Activated T-cell treated with anti-CD3 and anti-CD28 coated beads for 48 hours (primary cell): ENCODE data around the gene USP3.
"Not testable (repeated sequence)": the region's sequence is repeated elsewhere in the genome, so short reads cannot be mapped to it uniquely, and the experiment has no call there.

Experiments
- DNase-seq: peaks from one replicate; pipeline ENCODE4 v3.0.0-alpha.2; 2020; ENCODE audit warnings: low read depth

Gene USP3

DNA sequence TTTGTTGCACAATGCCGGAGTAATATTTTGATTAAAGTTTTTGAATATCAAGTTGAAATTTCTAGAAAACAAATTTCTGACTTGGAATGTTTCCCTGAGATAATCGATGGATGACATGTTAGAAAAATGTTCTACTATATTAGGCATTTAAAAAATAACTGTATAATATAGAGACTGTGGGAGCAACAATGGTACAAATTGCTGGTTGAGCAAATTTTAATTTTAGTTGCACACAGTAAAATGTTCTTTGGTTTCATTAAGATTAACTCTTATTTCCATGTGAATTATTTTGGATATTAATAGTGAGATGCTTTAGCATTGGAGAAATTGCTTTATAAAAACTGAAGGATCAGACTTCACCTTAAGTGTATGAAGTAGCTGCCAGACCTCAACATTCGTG, 9.3 kb downstream of the USP3 start:
- DNase-seq = no peak

DNA sequence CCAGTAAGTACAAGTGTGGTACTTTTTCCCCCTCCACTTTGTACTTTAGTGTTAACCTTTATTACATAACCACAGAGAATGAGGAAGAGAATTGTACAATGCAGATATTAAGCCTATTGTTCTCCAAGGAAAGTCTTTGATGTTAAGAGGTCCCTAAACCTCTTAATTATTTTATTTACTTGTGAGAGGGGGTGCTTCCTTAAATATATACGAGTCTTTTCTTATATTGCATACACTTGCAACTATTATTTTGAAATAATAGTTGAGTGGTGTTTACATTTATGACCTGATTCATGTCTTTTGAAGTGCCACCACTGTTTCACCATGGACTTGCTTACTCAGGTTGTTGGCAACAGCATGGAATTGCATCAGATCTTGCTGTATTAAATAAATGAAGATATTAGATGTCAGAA, 10.1 kb downstream of the USP3 start:
- no peak for DNase-seq

DNA sequence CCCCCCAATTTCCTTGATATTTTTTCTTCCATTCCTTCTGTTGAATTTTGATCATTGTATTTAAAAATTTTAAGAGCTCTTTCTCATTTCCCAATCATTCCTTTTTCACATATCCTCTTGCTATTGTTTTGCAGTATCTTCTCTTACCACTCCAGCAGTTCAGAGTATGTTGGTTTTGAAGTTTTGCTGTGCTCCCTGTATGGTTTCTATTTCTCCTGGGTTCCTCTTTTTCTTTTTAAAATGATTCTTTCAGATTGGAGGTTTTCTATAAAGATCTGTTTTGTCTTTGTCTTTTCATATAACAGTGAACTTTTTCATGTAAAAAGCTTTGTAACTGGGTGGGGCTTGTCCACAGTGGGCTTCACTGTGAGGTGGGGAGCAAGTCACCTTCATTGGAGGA, 12.8 kb downstream of the USP3 start:
- DNase-seq = no peak

DNA sequence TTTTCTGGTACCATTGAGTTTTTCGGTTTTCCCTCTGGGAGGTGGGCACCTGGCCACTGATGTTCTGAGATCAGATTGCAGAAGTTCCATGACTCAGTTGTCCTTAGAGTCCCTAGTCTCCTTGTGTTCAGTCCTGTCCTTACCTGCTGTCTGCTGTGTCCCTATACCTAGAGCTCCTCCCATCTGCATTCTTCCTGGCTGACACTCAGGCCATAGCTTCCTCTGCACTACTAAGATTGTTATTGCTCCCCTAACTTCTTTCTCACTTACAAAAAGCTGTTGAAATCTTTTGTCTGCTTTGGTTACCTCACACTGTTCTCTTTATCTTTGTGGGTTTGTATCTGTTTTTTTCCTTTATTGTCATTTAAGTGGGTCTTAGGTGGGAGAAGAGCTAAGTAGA, 13.2 kb downstream of the USP3 start:
- no peak for DNase-seq

DNA sequence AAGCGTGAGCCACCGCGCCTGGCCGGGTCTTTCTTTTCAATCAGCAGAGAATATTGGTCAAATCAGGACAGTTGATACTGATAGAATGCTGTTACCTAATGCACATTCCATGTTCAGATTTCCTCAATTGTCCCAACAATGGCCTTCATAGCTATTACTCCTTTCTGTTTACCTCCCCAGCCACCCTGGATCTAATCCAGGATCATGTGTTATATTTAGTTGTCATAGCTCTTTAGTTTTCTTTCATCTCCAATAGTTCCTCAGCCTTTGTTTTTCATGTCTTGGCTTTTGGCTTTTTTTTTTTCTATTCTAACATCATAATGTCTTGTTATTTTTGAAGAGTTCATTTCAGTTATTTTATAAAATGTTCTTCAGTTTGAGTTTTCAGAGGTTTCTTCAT, 14.6 kb downstream of the USP3 start:
- DNase-seq = no peak

DNA sequence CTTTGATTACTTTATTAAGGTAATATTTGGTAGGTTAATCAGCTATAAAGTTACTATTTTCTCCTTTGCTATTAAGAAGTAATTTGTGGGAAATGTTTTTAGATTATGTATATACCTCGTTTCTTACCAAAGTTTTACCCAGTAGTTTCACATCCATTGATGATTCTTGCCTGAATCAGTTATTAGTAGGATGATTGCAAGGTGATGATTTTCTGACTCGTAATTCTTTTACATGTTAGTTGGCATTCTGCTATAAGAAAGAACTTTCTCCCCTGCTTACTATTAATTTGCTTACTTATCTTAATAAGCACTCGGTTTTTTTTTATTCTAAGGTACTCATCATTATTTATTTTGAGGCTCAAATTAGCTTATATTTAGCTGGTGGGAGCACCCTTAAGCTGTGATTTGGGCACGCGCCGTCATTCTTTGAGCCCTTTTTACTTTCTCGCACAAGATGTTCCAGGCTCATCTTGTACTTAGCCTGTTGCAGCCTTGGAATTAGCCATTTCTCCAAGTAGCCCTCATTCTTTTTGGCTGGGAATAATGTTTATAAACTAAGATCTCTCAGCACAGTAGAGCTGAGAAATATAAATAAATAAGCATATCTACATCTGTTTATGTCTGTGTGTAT, 15.3 kb downstream of the USP3 start:
- no peak for DNase-seq

DNA sequence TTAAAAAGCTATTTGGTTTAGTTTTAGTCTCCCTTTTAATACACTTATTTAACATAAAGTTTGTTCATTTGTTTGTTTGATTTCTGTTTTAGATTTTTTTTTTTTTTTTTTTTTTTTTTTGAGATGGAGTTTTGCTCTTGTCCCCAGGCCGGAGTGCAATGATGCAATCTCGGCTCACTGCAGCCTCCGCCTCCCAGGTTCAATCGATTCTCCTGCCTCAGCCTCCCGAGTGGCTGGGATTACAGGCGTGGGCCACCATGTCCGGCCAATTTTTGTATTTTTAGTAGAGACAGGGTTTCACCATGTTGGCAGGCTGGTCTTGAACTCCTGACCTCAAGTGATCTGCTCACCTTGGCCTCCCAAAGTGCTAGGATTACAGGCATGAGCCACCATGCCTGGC, 16.1 kb downstream of the USP3 start:
- not testable (repeated sequence) for DNase-seq

DNA sequence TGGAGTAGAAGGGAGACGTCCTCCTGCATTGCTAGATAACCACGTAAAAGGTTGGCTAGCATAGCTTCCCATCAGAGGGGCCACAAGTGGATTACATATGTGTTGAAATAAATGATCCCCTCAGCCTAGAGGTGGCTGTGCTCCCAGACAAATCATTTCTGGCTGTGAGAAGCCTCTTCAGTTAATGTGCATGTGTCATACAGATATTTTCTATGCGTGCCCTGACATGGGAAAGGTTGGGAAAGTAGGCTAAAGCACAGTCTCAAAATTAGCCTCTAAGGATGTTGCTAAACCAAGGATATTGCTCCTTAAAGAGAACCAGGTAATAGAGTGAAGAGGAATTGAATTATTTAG, 17.8 kb downstream of the USP3 start:
- no peak for DNase-seq

DNA sequence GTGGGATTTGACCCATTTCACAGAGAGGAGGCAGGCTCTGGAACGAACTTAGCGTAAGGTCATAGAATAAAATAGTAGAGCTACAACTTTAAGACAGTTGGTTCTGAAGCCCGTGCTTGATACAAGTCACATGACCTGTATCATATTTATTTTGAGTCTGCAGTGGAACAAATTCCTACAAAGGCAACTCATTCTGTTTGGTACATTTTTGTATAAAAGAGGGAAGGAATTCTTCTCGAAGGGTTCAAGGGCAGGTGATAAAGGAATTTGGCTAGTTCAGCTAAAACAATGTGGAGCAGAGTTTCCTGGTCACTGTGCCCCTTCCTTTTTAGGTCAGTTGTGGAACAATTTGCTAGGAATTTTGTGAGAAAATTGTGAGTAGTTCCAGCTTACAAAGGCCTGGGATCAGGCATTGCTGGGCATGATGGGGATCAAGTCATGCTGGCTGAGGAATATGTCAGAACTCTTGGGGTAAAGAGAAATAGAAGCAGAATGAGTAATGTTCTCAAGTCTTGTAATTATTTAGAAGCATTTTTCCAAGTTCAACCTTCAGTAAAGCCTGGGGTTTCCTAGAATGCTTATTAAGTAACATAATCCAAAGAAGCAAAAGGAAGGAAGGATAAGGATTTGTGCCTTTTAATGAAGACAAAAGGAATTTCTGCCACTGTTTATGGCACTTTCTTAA, 19.1 kb downstream of the USP3 start:
- no peak for DNase-seq

DNA sequence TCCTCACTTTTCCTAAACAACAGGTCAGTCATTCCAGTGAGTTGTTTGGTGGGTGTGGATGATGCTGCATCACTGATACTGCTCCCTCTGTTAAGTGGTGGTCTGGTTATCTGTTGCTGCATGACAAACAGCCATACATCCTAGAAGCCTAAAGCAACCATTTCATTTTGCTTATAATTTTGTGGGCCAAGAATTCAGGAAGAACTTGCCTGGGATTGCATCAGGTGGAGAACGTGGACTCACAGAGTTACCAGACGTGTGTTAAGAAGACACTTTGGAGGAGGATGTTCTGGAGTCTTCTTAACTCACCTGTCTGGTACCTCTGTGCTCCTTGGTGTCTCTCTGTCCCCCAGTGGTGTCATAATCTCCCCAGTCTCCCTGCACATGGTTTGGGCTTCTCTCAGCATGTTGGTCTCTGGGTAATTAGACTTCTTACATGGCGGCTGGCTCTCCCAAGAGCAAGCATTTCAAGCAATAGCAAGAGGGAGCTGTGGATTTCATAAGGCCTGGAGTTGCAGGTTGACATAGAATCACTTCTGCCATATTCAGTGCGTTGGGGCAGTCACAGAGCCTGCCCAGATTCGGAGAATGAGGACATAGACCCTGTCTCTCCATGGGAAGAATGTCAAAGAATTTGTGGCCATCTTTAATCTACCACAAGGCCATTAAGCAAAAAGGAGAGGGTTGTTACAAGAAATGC, 20.1 kb downstream of the USP3 start:
- DNase-seq = no peak

DNA sequence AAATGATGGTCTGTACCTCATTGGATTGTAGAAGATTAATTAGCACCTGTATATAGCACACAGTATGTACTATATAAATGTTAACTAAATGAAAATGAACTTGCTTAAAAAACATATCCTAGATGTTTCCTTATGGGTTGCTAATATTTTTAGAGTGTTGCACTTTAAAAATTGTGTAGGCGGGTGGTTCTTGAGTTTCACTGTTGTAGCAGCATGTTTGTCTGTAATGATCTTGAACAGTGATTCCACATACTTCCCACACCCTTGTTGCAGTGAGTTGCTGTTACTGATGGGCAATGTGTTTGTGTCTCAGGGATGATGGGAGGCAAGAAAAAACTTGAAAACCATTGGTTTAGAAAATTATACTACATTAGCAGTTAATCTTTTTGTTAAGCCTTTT, 22.0 kb downstream of the USP3 start:
- no peak for DNase-seq

DNA sequence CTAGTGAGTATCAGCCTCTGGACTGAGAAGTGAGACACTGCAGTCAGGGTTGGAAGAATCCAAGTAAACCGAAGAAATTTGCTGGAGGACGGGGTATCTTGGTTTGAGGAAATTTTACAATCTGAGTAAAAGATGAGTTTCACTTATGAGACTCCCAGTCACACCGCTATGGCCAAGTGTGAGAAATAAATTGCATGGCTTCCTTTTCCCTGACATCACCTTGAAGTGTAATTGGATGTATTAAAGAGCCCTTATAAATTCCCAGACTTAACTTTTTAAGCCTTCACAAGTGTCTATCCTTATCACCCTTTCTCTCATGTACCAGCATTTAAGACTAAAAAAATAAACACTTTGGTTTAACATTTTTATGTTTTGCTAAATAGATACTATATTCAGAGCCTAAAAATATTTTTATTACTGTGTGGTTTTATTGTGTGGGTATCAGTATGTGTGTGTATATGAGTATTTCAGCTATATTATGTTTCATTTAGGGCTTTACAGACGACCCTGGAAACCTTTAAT, 23.8 kb downstream of the USP3 start:
- DNase-seq = no peak

DNA sequence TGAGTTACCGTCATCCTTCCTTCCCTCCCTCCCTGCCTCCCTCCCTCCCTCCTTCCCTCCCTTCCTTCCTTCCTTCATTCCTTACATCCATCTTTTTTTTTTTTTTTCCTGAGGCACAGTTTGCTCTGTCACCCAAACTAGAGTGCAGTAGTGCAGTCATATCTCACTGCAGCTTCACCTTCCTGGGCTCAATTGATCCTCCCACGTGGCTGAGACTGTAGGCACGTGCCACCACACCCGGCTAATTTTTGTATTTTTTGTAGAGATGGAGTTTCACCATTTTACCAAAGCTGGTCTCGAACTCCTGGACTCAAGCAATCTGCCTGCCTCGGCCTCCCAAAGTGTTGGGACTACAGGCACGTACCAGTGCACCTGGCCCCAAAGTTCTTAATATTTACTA, 25.8 kb downstream of the USP3 start:
- no peak for DNase-seq

DNA sequence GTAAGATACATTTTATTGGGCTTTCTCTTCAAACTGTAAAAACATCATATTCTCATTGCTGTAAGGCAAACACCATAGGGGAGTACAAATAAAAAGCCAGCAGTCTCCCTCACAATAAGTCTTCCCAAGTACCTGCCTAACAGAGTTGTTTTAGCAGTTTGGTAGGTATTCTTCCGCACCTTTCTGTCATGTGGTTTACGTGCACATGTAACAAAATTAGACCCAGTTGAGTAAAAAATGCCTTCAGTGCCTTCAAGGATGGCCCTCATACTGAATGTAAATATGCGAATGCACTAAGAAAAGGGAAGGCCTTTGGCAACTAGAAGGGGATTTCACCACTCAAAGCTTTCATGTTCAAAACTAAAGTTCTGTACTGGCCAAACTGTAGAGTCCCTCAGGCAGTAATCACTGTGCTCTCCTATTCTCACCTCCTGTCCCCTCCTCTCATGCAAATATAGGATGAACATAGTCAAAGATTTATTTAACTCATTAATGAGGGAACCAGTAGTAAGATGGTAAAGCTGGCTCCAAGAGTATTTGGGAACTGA, 26.4 kb downstream of the USP3 start:
- no peak for DNase-seq

DNA sequence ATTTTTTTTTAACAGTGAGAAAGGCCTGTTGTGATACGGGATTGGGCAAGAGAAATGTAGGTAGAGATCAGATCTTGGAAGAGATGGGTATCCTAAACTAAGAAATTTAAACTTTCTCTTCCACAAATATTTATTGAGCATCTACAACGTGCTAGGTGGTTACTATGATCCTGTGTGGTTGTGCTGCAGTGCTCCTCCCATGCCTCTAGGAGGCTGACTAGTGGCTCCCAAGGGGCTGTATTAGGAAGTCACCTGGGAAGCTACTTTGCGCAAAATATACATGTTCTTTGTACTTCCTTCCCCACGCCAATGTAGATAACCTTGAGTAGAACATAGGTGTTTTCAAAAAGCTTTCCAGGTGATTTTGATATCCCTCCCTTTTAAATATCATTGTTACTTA, 27.2 kb downstream of the USP3 start:
- DNase-seq = no peak

DNA sequence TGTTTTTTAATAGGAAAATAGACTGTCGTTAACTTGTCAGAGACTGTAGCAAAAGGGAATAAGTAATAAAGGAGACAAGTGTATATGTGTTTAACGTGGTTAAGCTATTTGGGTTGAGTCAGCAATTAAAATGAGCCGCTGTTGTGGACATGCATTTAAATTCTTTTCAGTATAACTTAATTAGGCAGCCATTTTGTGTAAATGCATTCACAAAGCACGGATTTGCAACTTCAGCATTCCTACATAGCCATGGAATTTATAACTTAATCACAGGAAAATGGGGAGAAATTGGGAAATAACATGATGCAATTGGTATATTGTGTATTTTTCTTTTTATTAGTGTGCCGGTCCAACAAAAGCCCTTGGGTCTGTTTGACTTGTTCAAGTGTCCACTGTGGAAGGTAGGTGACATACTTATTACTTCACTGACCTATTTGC, 27.9 kb downstream of the USP3 start:
- no peak for DNase-seq

DNA sequence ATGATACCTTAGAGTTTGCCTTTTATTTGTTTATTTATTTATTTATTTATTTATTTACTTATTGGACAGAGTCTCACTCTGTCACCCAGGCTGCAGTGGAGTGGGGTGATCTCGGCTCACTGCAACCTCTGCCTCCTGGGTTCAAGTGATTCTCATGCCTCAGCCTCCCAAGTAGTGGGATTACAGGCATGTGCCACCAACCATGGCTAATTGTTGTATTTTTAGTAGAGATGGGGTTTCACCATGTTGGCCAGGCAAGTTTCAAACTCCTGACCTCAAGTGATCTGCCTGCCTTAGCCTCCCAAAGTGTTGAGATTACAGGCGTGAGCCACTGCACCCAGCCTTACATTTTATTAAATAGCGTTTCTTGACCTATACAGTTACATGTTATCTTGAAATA, 30.5 kb downstream of the USP3 start:
- DNase-seq = not testable (repeated sequence)

DNA sequence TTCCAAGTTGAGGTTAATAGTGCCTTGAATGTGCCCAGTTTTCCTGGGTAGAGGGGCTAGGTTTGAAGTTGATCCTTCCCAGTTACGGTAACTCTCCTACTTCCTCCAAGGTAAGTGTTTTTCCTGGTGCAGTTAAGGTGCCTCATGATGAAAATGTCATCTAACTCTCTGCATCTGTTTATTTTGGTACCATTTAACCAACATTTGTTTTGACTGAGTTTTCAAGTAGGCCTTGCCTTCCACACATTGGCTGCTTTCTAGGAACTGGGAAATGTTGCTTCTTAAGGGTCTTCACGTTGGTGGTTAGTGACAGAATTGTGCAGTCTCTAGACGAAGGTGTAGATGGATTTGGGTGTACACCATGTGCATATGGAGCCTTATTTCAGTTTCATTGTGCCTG, 31.3 kb downstream of the USP3 start:
- no peak for DNase-seq

DNA sequence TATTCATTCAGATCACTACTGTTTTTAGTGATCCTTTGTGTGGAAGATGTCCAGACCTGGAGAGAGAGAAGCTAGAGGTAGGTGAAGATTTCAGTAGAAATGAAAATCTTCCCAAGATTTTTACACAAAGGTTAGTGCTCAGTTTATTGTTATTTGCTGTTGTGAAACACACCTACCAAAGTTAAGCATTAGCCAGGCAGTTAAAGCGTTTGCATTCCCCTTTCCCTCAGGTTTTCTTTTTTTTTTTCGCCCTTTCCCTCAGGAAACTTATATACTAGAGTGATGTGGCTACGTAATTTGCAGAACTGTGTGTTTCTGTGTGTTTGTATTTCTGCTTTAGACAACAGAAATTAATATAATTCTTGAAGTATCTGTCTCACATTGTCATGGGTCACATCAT, 34.5 kb downstream of the USP3 start:
- no peak for DNase-seq

DNA sequence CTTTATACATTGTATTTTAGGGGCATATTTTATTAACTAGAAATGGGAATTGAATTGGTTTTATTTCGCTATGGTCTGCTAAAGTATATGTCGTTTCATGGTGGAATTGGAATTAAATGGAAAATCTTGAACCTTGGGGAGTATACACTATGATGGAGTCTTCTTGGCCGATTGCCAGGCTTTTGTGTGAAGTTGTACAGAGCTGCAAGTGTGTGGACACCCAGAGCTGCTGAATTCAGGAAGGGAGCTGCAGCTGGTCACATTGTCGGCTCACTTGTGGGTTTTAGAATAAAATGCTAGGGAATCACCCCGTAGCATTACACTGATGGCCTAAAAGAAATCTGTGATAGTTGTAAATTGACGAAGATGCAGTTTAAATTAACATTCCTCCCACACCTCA, 35.1 kb downstream of the USP3 start:
- DNase-seq = no peak

DNA sequence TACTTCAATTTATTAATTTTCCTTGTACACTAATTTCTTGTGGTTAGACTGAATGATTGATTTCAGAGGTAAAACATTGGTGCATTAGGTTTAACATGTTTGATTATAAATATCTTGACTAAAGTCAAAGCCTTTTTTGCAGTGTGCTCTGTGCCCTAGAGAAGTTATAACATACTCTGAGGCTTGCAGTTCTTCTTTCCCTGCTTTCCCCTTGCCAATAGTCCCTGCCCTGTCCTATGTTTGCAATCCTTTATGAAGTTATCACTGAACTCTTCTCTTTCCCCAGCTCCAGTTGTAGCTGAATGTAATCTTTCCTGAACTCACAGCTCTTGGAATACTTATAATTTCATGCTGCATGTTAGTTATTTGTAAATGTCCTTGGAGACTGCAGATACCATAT, 35.6 kb downstream of the USP3 start:
- no peak for DNase-seq

DNA sequence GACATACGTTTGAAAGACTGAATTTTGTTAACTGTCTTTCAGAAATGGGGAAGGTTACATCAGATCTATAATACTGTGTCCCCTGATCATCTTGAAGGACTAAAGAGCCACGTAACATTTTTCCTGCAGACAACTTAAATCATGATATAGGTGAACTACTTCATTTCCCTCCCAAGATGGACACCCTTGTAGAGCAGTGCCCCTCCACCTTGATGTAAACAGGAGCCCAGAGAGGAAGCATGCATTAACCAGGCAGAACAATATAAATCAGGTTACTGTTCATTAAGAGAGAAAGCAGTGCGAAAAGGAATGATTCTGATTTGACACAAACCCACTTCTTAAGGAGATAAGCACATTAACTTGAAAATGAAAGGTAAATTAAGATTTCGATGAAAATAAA, 36.1 kb downstream of the USP3 start:
- DNase-seq = no peak
